OCI-LY3 (cell line): Measurements from ENCODE around the gene ABCC6.

Experiments
- H2AFZ ChIP-seq: fragments of 200-600, 300-600 bp; shearing (Covaris generic); 2 replicates; pipeline ENCODE4 v1.6.0; 2014; ENCODE audit warnings: antibody characterized with exemption, low read depth, low read length
- H3K27ac ChIP-seq: fragments of 200-600, 300-600 bp; sonication (generic); 2 replicates; pipeline ENCODE4 v1.5.1; 2014; ENCODE audit warnings: mild to moderate bottlenecking, low read length, moderate library complexity, mixed read lengths
- H3K27me3 ChIP-seq: fragments of 200-600, 300-600 bp; sonication (generic); 2 replicates; pipeline ENCODE4 v1.6.1; 2014; ENCODE audit warnings: low read depth, low read length, mixed read lengths
- H3K36me3 ChIP-seq: fragments of 200-600, 300-600 bp; sonication (generic); replicated peaks from 2 replicates; pipeline ENCODE3; 2014; ENCODE audit warnings: low read depth, low read length, mixed read lengths
- H3K4me1 ChIP-seq: fragments of 300-600, 200-600 bp; sonication (generic); 2 replicates; pipeline ENCODE4 v1.6.1; 2014; ENCODE audit warnings: low read length, mixed read lengths
- H3K4me2 ChIP-seq: fragments of 200-600, 300-600 bp; sonication (generic); 2 replicates; pipeline ENCODE4 v1.6.1; 2014; ENCODE audit warnings: low read length, mixed read lengths
- H3K4me3 ChIP-seq: fragments of 300-600, 200-600 bp; sonication (generic); 2 replicates; pipeline ENCODE4 v1.5.1; 2014; ENCODE audit warnings: antibody characterized with exemption, mild to moderate bottlenecking, low read length, moderate library complexity
- H3K79me2 ChIP-seq: fragments of 300-600, 200-600 bp; shearing (Covaris generic); 2 replicates; pipeline ENCODE4 v1.6.1; 2014; ENCODE audit warnings: mild to moderate bottlenecking, low read length, mixed read lengths
- H3K9ac ChIP-seq: fragments of 300-600, 200-600 bp; shearing (Covaris generic); 2 replicates; pipeline ENCODE4 v1.6.0; 2014; ENCODE audit warnings: mild to moderate bottlenecking, low read length, moderate library complexity
- H3K9me3 ChIP-seq: fragments of 200-600, 300-600 bp; shearing (Covaris generic); 2 replicates; pipeline ENCODE4 v1.6.1; 2014; ENCODE audit warnings: low read length, mixed read lengths; ENCODE audit not compliant: insufficient read depth
- H4K20me1 ChIP-seq: fragments of 200-600, 300-600 bp; sonication (generic); 2 replicates; pipeline ENCODE4 v1.6.1; 2016; ENCODE audit warnings: low read length, mixed read lengths; ENCODE audit not compliant: insufficient read depth
- EZH2phosphoT487 ChIP-seq: fragments of 200-600 bp; shearing (Covaris generic); IDR thresholded peaks from 2 replicates; pipeline ENCODE4 v1.6.1; 2018; ENCODE audit warnings: antibody characterized with exemption, mixed run types, low read depth
- TF ChIP-seq, protein P1 (sequence below): fragments of 200-600, 300-600 bp; sonication (generic); IDR thresholded peaks from 2 replicates; pipeline ENCODE4 v1.5.1; 2014; ENCODE audit warnings: antibody characterized with exemption, low read length, low read depth

ABCC6 gene

DNA sequence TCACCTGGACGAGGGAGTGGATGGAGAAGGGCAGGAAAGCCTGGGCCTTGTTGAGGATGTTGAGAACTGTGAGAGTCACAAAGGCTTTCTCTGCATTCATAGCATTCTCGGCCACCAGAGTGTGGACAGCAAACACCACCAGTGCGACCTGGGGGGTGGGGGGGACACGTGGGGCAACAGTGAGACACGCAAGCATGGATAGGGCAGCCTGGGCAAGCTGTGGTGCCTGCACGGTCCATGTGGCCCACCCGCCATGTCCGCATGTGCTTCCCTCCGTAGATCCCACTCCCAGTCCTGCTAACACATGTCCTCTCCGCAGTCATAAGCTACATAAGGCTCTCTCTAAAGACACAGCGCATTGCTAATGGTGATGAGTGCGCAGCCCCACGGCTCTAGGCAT lies 34.5 kb downstream of the ABCC6 start:
- Histone ChIP-seq H3K36me3 (no peaks in the 10 kb centered on the region), H3K4me1 (no peaks in the 10 kb centered on the region), H2AFZ (no peak overlapping the region), H3K9ac (no peak overlapping the region), H4K20me1 (no peaks in the 10 kb centered on the region), H3K9me3 (no peaks in the 10 kb centered on the region), H3K4me2 (no peak overlapping the region), H3K27me3 (peaks cover 9% of the 10 kb centered on the region; the same call in 1 of the 2 replicates), H3K27ac (no peak overlapping the region), H3K4me3 (no peak overlapping the region), H3K79me2 (no peaks in the 10 kb centered on the region)
- TF ChIP-seq, protein P1, sequence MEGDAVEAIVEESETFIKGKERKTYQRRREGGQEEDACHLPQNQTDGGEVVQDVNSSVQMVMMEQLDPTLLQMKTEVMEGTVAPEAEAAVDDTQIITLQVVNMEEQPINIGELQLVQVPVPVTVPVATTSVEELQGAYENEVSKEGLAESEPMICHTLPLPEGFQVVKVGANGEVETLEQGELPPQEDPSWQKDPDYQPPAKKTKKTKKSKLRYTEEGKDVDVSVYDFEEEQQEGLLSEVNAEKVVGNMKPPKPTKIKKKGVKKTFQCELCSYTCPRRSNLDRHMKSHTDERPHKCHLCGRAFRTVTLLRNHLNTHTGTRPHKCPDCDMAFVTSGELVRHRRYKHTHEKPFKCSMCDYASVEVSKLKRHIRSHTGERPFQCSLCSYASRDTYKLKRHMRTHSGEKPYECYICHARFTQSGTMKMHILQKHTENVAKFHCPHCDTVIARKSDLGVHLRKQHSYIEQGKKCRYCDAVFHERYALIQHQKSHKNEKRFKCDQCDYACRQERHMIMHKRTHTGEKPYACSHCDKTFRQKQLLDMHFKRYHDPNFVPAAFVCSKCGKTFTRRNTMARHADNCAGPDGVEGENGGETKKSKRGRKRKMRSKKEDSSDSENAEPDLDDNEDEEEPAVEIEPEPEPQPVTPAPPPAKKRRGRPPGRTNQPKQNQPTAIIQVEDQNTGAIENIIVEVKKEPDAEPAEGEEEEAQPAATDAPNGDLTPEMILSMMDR: no peak
- TF ChIP-seq EZH2phosphoT487: no peak

DNA sequence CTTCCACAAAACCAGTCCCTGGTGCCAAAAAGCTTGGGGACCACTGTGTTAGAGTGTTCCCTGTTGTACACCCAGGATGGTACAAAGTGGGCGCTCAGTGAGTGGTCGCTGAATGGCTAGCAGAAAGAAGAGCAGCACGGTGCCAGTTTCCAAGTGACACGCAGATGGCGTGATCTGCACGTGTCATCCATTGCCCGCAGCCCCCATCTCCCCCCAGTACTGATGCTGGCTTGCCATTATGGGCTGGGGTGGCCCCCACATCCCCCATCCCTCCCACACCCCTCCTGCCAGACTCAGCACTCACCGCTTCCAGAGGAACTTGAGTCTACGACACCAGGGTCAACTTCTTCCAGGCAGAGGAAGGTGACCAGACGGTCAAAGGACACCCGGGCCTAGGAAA lies 36.5 kb downstream of the ABCC6 start:
- Histone ChIP-seq H3K27ac (no peak overlapping the region), H3K27me3 (peaks cover 9% of the 10 kb centered on the region; the same call in 1 of the 2 replicates), H3K4me2 (no peak overlapping the region), H2AFZ (no peak overlapping the region), H3K4me3 (no peak overlapping the region), H3K9me3 (no peaks in the 10 kb centered on the region), H3K79me2 (no peaks in the 10 kb centered on the region), H4K20me1 (no peaks in the 10 kb centered on the region), H3K9ac (no peak overlapping the region), H3K4me1 (no peaks in the 10 kb centered on the region), H3K36me3 (no peaks in the 10 kb centered on the region)
- TF ChIP-seq EZH2phosphoT487: no peak
- TF ChIP-seq, protein P1: no peak

DNA sequence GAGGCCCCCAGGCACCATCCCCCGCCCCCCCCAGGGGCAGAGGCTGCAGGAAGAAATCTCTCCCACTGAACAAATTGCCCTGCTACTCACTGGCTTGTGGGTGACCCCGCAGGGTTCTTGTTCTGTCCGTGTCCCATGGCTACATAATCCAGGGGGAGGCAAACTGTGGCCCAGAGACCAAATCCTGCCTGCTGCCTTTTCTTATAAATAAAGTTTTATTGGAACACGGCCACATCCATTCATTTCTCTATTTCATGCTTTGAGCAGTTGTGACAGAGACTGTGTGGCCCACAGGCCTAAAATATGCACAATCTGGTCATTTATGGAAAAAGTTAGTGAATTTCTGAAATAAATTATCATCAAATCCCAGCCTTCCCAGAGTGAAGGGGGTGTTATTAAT lies 38.2 kb downstream of the ABCC6 start:
- Histone ChIP-seq H3K36me3 (no peaks in the 10 kb centered on the region), H3K27ac (no peak overlapping the region), H4K20me1 (no peaks in the 10 kb centered on the region), H3K4me2 (no peak overlapping the region), H3K27me3 (peaks cover 6% of the 10 kb centered on the region; the same call in 1 of the 2 replicates), H3K9me3 (no peaks in the 10 kb centered on the region), H2AFZ (no peak overlapping the region), H3K4me3 (no peak overlapping the region), H3K4me1 (no peaks in the 10 kb centered on the region), H3K79me2 (no peaks in the 10 kb centered on the region), H3K9ac (no peak overlapping the region)
- TF ChIP-seq, protein P1: no peak
- no peak for TF ChIP-seq EZH2phosphoT487

DNA sequence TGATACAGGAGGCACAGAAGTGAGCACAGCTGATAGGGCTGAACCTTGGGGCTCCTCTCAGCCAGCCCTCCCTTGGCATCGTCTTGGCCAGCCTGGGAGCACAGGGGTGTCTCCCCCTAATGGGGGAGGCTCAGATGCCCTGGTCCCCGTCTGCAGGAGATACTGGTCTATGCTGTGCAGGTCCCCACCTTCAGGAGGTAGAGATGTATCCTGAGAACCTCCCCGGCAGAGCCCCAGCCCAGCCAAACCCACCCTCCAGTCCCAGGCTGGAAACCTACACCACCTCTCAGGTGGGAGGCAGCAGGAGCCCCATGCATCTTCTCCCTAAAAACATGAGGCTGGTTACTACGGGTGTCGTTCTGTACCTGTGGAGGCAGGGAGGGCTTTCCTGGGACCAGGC lies 38.7 kb downstream of the ABCC6 start:
- no peak overlapping the region for H3K4me2 ChIP-seq
- H3K9ac ChIP-seq: no peak overlapping the region
- H3K4me1 ChIP-seq: no peaks in the 10 kb centered on the region
- H3K36me3 ChIP-seq: no peaks in the 10 kb centered on the region
- H3K27ac ChIP-seq: no peak overlapping the region
- H2AFZ ChIP-seq: no peak overlapping the region
- no peaks in the 10 kb centered on the region for H3K9me3 ChIP-seq
- no peaks in the 10 kb centered on the region for H3K79me2 ChIP-seq
- TF ChIP-seq EZH2phosphoT487: no peak
- TF ChIP-seq, protein P1: no peak
- no peak overlapping the region for H3K4me3 ChIP-seq
- no peaks in the 10 kb centered on the region for H4K20me1 ChIP-seq
- peaks cover under 1% of the 10 kb centered on the region; the same call in 1 of the 2 replicates for H3K27me3 ChIP-seq
